IMR-90 (cell line): ENCODE results near the gene CAMTA1. TPM values are rescaled to one million over a fixed set of nuclear protein-coding genes. Genes with fewer than 3 reads are reported as not detected.

Experiments
- ATAC-seq: fragments of 200-7000 bp; cut with Tn5 transposase; 2 replicates; pipeline ENCODE4 v1.9.1; 2020; ENCODE audit warnings: low read depth, mild to moderate bottlenecking, moderate library complexity
- BruUV-seq: library from RNA; stranded (reverse); fragments of 400-500 nt; replicated peaks from 2 replicates; lab custom pipeline; 2021; lab: Mats Ljungman, UMichigan
- CTCF ChIA-PET: fragments of 300-600 bp; formaldehyde crosslinking; extraction: SDS; loops from one replicate; lab custom pipeline; 2021; ENCODE audit warnings: antibody characterized with exemption; lab: Yijun Ruan, JAX
- POLR2A ChIA-PET: fragments of 300-600 bp; sonication (Branson Sonifier 250); formaldehyde crosslinking; loops from one replicate; lab custom pipeline; 2022; ENCODE audit warnings: antibody characterized with exemption; ENCODE audit not compliant: unreplicated experiment; lab: Charles Lee
- DNase-seq: peaks from one replicate; pipeline ENCODE4 v3.0.0; 2013
- H2AFZ ChIP-seq: replicated peaks from 2 replicates; pipeline ENCODE3; 2013; ENCODE audit warnings: low read length, mild to moderate bottlenecking; ENCODE audit not compliant: poor library complexity
- H2AK5ac ChIP-seq: 2 replicates; pipeline ENCODE4 v1.6.1; 2013; ENCODE audit warnings: low read depth, low read length, inconsistent platforms
- H2AK9ac ChIP-seq: replicated peaks from 2 replicates; pipeline ENCODE3; 2013; ENCODE audit warnings: mild to moderate bottlenecking, low read depth, low read length, moderate library complexity; ENCODE audit not compliant: poor library complexity
- H2BK120ac ChIP-seq: 2 replicates; pipeline ENCODE4 v1.6.1; 2013; ENCODE audit warnings: low read depth, low read length, inconsistent platforms
- H2BK15ac ChIP-seq: 3 replicates; pipeline ENCODE4 v1.6.1; 2013; ENCODE audit warnings: low read depth, low read length, inconsistent platforms
- H2BK20ac ChIP-seq: 2 replicates; pipeline ENCODE4 v1.6.1; 2013; ENCODE audit warnings: low read depth, mild to moderate bottlenecking, inconsistent platforms, low read length, moderate library complexity
- H2BK5ac ChIP-seq: 2 replicates; pipeline ENCODE4 v1.6.1; 2013; ENCODE audit warnings: mild to moderate bottlenecking, low read depth, low read length, inconsistent platforms; ENCODE audit not compliant: poor library complexity, severe bottlenecking
- H3K14ac ChIP-seq: replicated peaks from 2 replicates; pipeline ENCODE4 v1.6.1; 2013; ENCODE audit warnings: low read depth, low read length, inconsistent platforms
- H3K18ac ChIP-seq: 2 replicates; pipeline ENCODE4 v1.6.1; 2013; ENCODE audit warnings: low read depth, low read length, control low read depth
- H3K23ac ChIP-seq: 2 replicates; pipeline ENCODE4 v1.6.1; 2013; ENCODE audit warnings: low read depth, low read length, inconsistent platforms
- H3K27ac ChIP-seq: 2 replicates; pipeline ENCODE4 v1.5.1; 2013; ENCODE audit warnings: mild to moderate bottlenecking, control low read depth, low read length; ENCODE audit not compliant: insufficient read depth
- H3K27me3 ChIP-seq: 2 replicates; pipeline ENCODE4 v1.6.1; 2013; ENCODE audit warnings: low read length; ENCODE audit not compliant: control insufficient read depth, insufficient read depth
- H3K36me3 ChIP-seq: 2 replicates; pipeline ENCODE4 v1.6.1; 2013; ENCODE audit warnings: low read length, mixed read lengths; ENCODE audit not compliant: control insufficient read depth, insufficient read depth
- H3K4ac ChIP-seq: 2 replicates; pipeline ENCODE4 v1.6.1; 2013; ENCODE audit warnings: low read depth, low read length, inconsistent platforms
- H3K4me1 ChIP-seq: 2 replicates; pipeline ENCODE4 v1.6.1; 2013; ENCODE audit warnings: low read length, mixed read lengths; ENCODE audit not compliant: control insufficient read depth, insufficient read depth
- H3K4me2 ChIP-seq: 2 replicates; pipeline ENCODE4 v1.6.1; 2013; ENCODE audit warnings: low read depth, mild to moderate bottlenecking, control low read depth, low read length, moderate library complexity
- H3K4me3 ChIP-seq: 2 replicates; pipeline ENCODE4 v1.5.1; 2013; ENCODE audit warnings: low read depth, mild to moderate bottlenecking, control low read depth, low read length, moderate library complexity; ENCODE audit not compliant: insufficient read depth
- H3K56ac ChIP-seq: 2 replicates; pipeline ENCODE4 v1.6.1; 2013; ENCODE audit warnings: low read length, inconsistent platforms; ENCODE audit not compliant: insufficient read depth; ENCODE audit errors: extremely low read depth
- H3K79me1 ChIP-seq, 2 experiments: 2 replicates each; pipeline ENCODE4 v1.6.1; 2013; ENCODE audit warnings: low read length in 2 of 2, inconsistent platforms in 1 of 2, low read depth in 1 of 2
- H3K9ac ChIP-seq: 2 replicates; pipeline ENCODE4 v1.6.1; 2013; ENCODE audit warnings: low read depth, low read length, control low read depth
- H3K9me1 ChIP-seq: 2 replicates; pipeline ENCODE4 v1.6.1; 2013; ENCODE audit warnings: low read length, inconsistent platforms; ENCODE audit not compliant: insufficient read depth
- H3K9me3 ChIP-seq: 2 replicates; pipeline ENCODE4 v1.6.1; 2013; ENCODE audit warnings: low read length; ENCODE audit not compliant: control insufficient read depth, insufficient read depth
- H4K20me1 ChIP-seq: 2 replicates; pipeline ENCODE4 v1.6.1; 2013; ENCODE audit warnings: low read length, inconsistent platforms; ENCODE audit not compliant: insufficient read depth
- H4K5ac ChIP-seq: 2 replicates; pipeline ENCODE4 v1.6.1; 2013; ENCODE audit warnings: mild to moderate bottlenecking, low read depth, low read length, control low read depth
- H4K8ac ChIP-seq, 2 experiments: 2 replicates each; pipeline ENCODE4 v1.6.1; 2013; ENCODE audit warnings: low read depth in 2 of 2, low read length in 2 of 2, control low read depth in 1 of 2, inconsistent platforms in 1 of 2
- H4K91ac ChIP-seq: 2 replicates; pipeline ENCODE4 v1.6.1; 2013; ENCODE audit warnings: low read depth, low read length, inconsistent platforms; ENCODE audit not compliant: insufficient read depth
- CEBPB ChIP-seq: IDR thresholded peaks from 2 replicates; pipeline ENCODE4 v1.6.1; 2012; ENCODE audit warnings: low read depth, low read length, improper control_type of control experiment
- MAFK ChIP-seq: IDR thresholded peaks from 2 replicates; pipeline ENCODE4 v1.6.1; 2012; ENCODE audit warnings: low read depth, low read length, improper control_type of control experiment
- NFE2L2 ChIP-seq: fragments of 150-350 bp; IDR thresholded peaks from 2 replicates; pipeline ENCODE4 v1.6.1; 2016; ENCODE audit warnings: low read depth, mild to moderate bottlenecking, low read length
- POLR2A ChIP-seq: IDR thresholded peaks from 2 replicates; pipeline ENCODE4 v1.6.1; 2012; ENCODE audit warnings: mild to moderate bottlenecking, low read depth, low read length
- RCOR1 ChIP-seq: IDR thresholded peaks from 2 replicates; pipeline ENCODE4 v1.6.1; 2012; ENCODE audit warnings: mild to moderate bottlenecking, low read length, improper control_type of control experiment; ENCODE audit not compliant: insufficient replicate concordance
- SMC3 ChIP-seq: fragments of 150-350 bp; IDR thresholded peaks from 2 replicates; pipeline ENCODE4 v1.6.1; 2016; ENCODE audit warnings: low read depth, mild to moderate bottlenecking, antibody characterized with exemption, low read length, moderate library complexity
- WGBS, 2 experiments: methylation state at CpG; one replicate each; pipeline versions ENCODE4 v1.1.5 to v1.1.7; 2013; ENCODE audit warnings: missing lambda C conversion rate in 2 of 2; ENCODE audit not compliant: insufficient read length in 1 of 2; ENCODE audit errors: extremely low coverage in 2 of 2; 5-methylcytosine and 5-hydroxymethylcytosine counted together
- dilution Hi-C: fragments of 300-500 bp; cut with HindIII; formaldehyde crosslinking; loops from one replicate; pipeline ENCODE4 v1.14.3; 2018; ENCODE audit warnings: low sequenced_read_pairs; ENCODE audit not compliant: unreplicated experiment
- in situ Hi-C: fragments of 300-500 bp; cut with MboI; formaldehyde crosslinking; loops from 3 replicates; pipeline ENCODE4 v1.14.3; 2019; ENCODE audit warnings: low sequenced_read_pairs, inconsistent platforms, mixed read lengths
- intact Hi-C: fragments of 100-400 bp; cut with micrococcal nuclease; formaldehyde crosslinking; loops from 2 replicates; pipeline ENCODE4 v1.10.0; 2022
- polyA plus RNA-seq, 3 experiments: library from polyadenylated mRNA; depleted of rRNA; stranded (reverse); fragments of >200 nt; gene quantifications; 2 replicates each; pipeline ENCODE4 v1.2.3, GENCODE V29; 2012; ENCODE audit warnings: low replicate concordance in 1 of 3
- total RNA-seq: library from RNA; depleted of rRNA; stranded (reverse); fragments of >200 nt; gene quantifications from 2 replicates; pipeline ENCODE4 v1.2.3, GENCODE V29; 2012
- TF ChIP-seq, protein P1 (sequence below): conservative IDR thresholded peaks from 2 replicates; pipeline ENCODE4 v1.5.1; 2012; ENCODE audit warnings: mild to moderate bottlenecking, low read depth, low read length, improper control_type of control experiment

Gene CAMTA1
- total and polyA plus RNA-seq, 2 of the 4 experiments (the other 2 are of a cell fraction): 35.5 to 74.3 TPM

GRCh38 chr1:7644961-7645750 lies 859.9 kb downstream of the CAMTA1 start:
- Histone ChIP-seq H3K18ac (no peak overlapping the region), H2AK5ac (no peak overlapping the region), H3K4me1 (peaks cover 8% of the 10 kb centered on the region; the same call in 1 of the 2 replicates), H3K4me3 (no peak overlapping the region), H3K9ac (no peak overlapping the region), H3K4me2 (no peak overlapping the region), H2AFZ (peak overlapping the region; percentile 34), H3K14ac (no peak overlapping the region), H3K27me3 (peaks cover 10% of the 10 kb centered on the region; the same call in 1 of the 2 replicates), H2BK15ac (no peak overlapping the region), H2BK20ac (no peak overlapping the region), H4K8ac (peak overlapping the region in 1 of 2 experiments; percentile 21; a peak in 1 of 4 replicates), H3K4ac (no peak overlapping the region), H2BK120ac (no peak overlapping the region), H4K20me1 (no peaks in the 10 kb centered on the region), H3K23ac (no peak overlapping the region), H3K9me1 (no peaks in the 10 kb centered on the region), H2AK9ac (no peak overlapping the region), H4K91ac (no peak overlapping the region; the same call in 1 of the 2 replicates), H2BK5ac (no peak overlapping the region), H3K56ac (no peak overlapping the region), H3K36me3 (no peaks in the 10 kb centered on the region), H4K5ac (0 out of 2 replicates have a peak overlapping the region, but pooled peaks have one; percentile 13), H3K79me1 (no peaks in the 10 kb centered on the region), H3K27ac (no peak overlapping the region), H3K9me3 (no peaks in the 10 kb centered on the region)
- TF ChIP-seq, protein P1, sequence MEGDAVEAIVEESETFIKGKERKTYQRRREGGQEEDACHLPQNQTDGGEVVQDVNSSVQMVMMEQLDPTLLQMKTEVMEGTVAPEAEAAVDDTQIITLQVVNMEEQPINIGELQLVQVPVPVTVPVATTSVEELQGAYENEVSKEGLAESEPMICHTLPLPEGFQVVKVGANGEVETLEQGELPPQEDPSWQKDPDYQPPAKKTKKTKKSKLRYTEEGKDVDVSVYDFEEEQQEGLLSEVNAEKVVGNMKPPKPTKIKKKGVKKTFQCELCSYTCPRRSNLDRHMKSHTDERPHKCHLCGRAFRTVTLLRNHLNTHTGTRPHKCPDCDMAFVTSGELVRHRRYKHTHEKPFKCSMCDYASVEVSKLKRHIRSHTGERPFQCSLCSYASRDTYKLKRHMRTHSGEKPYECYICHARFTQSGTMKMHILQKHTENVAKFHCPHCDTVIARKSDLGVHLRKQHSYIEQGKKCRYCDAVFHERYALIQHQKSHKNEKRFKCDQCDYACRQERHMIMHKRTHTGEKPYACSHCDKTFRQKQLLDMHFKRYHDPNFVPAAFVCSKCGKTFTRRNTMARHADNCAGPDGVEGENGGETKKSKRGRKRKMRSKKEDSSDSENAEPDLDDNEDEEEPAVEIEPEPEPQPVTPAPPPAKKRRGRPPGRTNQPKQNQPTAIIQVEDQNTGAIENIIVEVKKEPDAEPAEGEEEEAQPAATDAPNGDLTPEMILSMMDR: no peak
- TF ChIP-seq MAFK (no peak), POLR2A (no peak), NFE2L2 (no peak), RCOR1 (no peak), CEBPB (no peak), SMC3 (no peak)
- ChIA-PET POLR2A (no interaction called here), CTCF (interaction anchor here (1.2 kb wide), 1 partner anchor 603 kb away, joined by 6 read pairs; no protein-coding TSS in a partner anchor)
- in situ Hi-C loops (loop anchor here (5.0 to 10.0 kb wide), 3 partner anchors 603 to 923 kb away; no protein-coding TSS in a partner anchor), dilution Hi-C loops (no loop called here), intact Hi-C loops (loop anchor here (5.0 to 10.0 kb wide), 3 partner anchors 350 to 1008 kb away; partner anchors contain the start of gene DNAJC11)
- ATAC-seq (no peak), DNase-seq (peak; percentile 70)
- no TSS peak for BruUV-seq
- 61% methylated on average over 8 of the region's 16 CpGs; no CpG with 5 or more reads in 1 of the 2 experiments for WGBS, 2 experiments
